Transverse colon (tissue), 4 donors: ENCODE data around the gene LRSAM1. TPM values are rescaled to one million over a fixed set of nuclear protein-coding genes. Genes with fewer than 3 reads are reported as not detected.

Source experiments
- DNase-seq: peaks from one replicate; pipeline ENCODE4 v3.0.0-alpha.2; 2019
- H3K27ac ChIP-seq, 4 donors: fragments of 200-600 bp; sonication (generic); 2 replicates each; pipeline ENCODE4 v1.5.1; 2016 to 2018; ENCODE audit warnings: inconsistent platforms in 4 of 4
- H3K27me3 ChIP-seq: fragments of 200-600 bp; sonication (generic); 2 replicates; pipeline ENCODE4 v1.5.1; 2017; ENCODE audit warnings: inconsistent platforms
- H3K36me3 ChIP-seq, 4 donors: fragments of 200-600 bp; sonication (generic); 2 replicates each; pipeline ENCODE4 v1.5.1; 2017 to 2019; ENCODE audit warnings: inconsistent platforms in 4 of 4
- H3K4me1 ChIP-seq, 4 donors: fragments of 200-600 bp; sonication (generic); 2 replicates each; pipeline ENCODE4 v1.5.1; 2017 to 2020; ENCODE audit warnings: inconsistent platforms in 4 of 4
- H3K4me3 ChIP-seq, 4 donors: fragments of 200-600 bp; sonication (generic); 1 replicate in 1 of 4; 2 replicates in 3 of 4; pipeline versions ENCODE4 v1.5.1 to v1.6.1; 2017 to 2019; ENCODE audit warnings: inconsistent platforms in 4 of 4
- H3K9me3 ChIP-seq, 2 donors: fragments of 200-600 bp; sonication (generic); 2 replicates each; pipeline ENCODE4 v1.5.1; 2017 to 2019; ENCODE audit warnings: inconsistent platforms in 2 of 2
- EP300 ChIP-seq: sonication (generic); formaldehyde crosslinking; IDR thresholded peaks from one replicate; pipeline ENCODE4 v1.6.1; 2017; ENCODE audit warnings: antibody characterized with exemption, low read depth
- POLR2A ChIP-seq: fragments of 450-650 bp; IDR thresholded peaks from one replicate; pipeline ENCODE4 v1.6.1; 2016; ENCODE audit warnings: antibody characterized with exemption, mild to moderate bottlenecking, moderate library complexity
- POLR2AphosphoS5 ChIP-seq, 3 donors: sonication (generic); formaldehyde crosslinking; IDR thresholded peaks; one replicate each; pipeline ENCODE4 v1.6.1; 2016; ENCODE audit warnings: antibody characterized with exemption in 3 of 3
- WGBS, 2 donors: methylation state at CpG; one replicate each; pipeline ENCODE4 v1.1.5; 2018; ENCODE audit warnings: low coverage in 1 of 2; 5-methylcytosine and 5-hydroxymethylcytosine counted together
- in situ Hi-C, 4 donors: fragments of 200-750 bp; cut with MboI; loops; one replicate each; pipeline versions ENCODE4 v1.15.0 to v1.15.1; 2017; ENCODE audit warnings: low sequenced_read_pairs in 3 of 4, low pct_ligation_motif_present in 1 of 4, low pct_unique_long_range_greater_than_20kb in 1 of 4
- intact Hi-C: fragments of 100-400 bp; cut with DNase I; formaldehyde crosslinking; loops from one replicate; pipeline ENCODE4 v1.15.1; 2023; ENCODE audit warnings: low total_unique reads
- total RNA-seq, 4 donors: library from RNA; depleted of rRNA; stranded (reverse); fragments of >200 nt; gene quantifications; one replicate each; pipeline ENCODE4 v1.1.0, GENCODE V29; 2016
- TF ChIP-seq, protein P1 (sequence below), 5 experiments: fragments of 200-600 bp in 3 of 5; fragments of 450-650 bp in 2 of 5; sonication (generic) in 3 of 5; IDR thresholded peaks; 1 replicate in 2 of 5; 2 replicates in 3 of 5; pipeline ENCODE4 v1.5.1; 2016 to 2017; ENCODE audit warnings: antibody characterized with exemption in 5 of 5, inconsistent platforms in 3 of 5, mild to moderate bottlenecking in 2 of 5, moderate library complexity in 1 of 5

Gene LRSAM1
- total RNA-seq, 4 donors from 2014 or later: 16.2 to 39.2 (median 26.2) TPM

DNA sequence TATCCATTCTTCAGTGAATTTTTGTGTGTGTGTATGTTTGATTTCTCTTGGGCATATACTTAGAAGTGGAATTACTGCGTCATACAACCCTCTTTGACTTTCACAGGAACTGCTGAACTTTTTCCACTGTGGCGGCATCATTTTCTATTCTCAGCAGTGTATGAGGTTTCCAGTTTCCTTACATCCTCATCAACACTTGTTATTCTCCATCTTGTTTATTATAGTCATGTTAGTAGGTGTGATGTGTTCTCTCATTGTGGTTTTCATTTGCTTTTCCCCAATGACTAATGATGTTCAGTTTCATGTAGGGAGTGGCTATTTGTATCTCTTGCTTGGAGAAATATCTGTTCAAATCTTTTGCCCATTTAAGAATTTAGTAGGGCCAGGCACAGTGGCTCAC is 24.6 kb upstream of the LRSAM1 start:
- no peak for TF ChIP-seq POLR2AphosphoS5 (IDR thresholded peaks at IDR 0.05)
- TF ChIP-seq EP300: no peak
- TF ChIP-seq, protein P1, sequence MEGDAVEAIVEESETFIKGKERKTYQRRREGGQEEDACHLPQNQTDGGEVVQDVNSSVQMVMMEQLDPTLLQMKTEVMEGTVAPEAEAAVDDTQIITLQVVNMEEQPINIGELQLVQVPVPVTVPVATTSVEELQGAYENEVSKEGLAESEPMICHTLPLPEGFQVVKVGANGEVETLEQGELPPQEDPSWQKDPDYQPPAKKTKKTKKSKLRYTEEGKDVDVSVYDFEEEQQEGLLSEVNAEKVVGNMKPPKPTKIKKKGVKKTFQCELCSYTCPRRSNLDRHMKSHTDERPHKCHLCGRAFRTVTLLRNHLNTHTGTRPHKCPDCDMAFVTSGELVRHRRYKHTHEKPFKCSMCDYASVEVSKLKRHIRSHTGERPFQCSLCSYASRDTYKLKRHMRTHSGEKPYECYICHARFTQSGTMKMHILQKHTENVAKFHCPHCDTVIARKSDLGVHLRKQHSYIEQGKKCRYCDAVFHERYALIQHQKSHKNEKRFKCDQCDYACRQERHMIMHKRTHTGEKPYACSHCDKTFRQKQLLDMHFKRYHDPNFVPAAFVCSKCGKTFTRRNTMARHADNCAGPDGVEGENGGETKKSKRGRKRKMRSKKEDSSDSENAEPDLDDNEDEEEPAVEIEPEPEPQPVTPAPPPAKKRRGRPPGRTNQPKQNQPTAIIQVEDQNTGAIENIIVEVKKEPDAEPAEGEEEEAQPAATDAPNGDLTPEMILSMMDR (IDR thresholded peaks at IDR 0.05): no peak
- TF ChIP-seq POLR2A: no peak
- intact Hi-C loops: no loop called here
- Histone ChIP-seq H3K4me3 (no peak overlapping the region), H3K9me3 (no peaks in the 10 kb centered on the region), H3K36me3 (peaks cover 0 to 24% (median 9%) of the 10 kb centered on the region in 4 donors), H3K27ac (no peak overlapping the region), H3K27me3 (no peaks in the 10 kb centered on the region), H3K4me1 (peaks cover 23 to 32% (median 28%) of the 10 kb centered on the region in 4 donors)
- in situ Hi-C loops: no loop called here
- WGBS, 2 donors: 84 to 90% methylated on average over 2 of the region's 2 CpGs
- no peak for DNase-seq

GRCh38 chr9:127428348-127428747 is 23.0 kb upstream of the LRSAM1 start:
- TF ChIP-seq POLR2A: no peak
- TF ChIP-seq POLR2AphosphoS5 (IDR thresholded peaks at IDR 0.05): no peak
- TF ChIP-seq, protein P1 (IDR thresholded peaks at IDR 0.05): no peak
- no peak for TF ChIP-seq EP300
- H3K4me3 ChIP-seq: no peak overlapping the region
- peaks cover 9 to 16% (median 14%) of the 10 kb centered on the region in 4 donors for H3K4me1 ChIP-seq
- DNase-seq: no peak
- H3K27ac ChIP-seq: no peak overlapping the region
- in situ Hi-C loops: no loop called here
- H3K27me3 ChIP-seq: no peaks in the 10 kb centered on the region
- no peaks in the 10 kb centered on the region for H3K9me3 ChIP-seq
- 93 to 100% methylated on average over 2 to 3 of the region's 3 CpGs for WGBS, 2 donors
- peaks cover 0 to 28% (median 10%) of the 10 kb centered on the region in 4 donors for H3K36me3 ChIP-seq
- intact Hi-C loops: no loop called here

- H3K4me3 ChIP-seq: no peak overlapping the region
- no peak for DNase-seq
- no peaks in the 10 kb centered on the region for H3K9me3 ChIP-seq
- intact Hi-C loops (no loop called here), in situ Hi-C loops (no loop called here)
- TF ChIP-seq EP300 (no peak), POLR2A (no peak), POLR2AphosphoS5 (IDR thresholded peaks at IDR 0.05) (no peak)
- TF ChIP-seq, protein P1 (IDR thresholded peaks at IDR 0.05): no peak
- 93 to 96% methylated on average over 8 of the region's 8 CpGs for WGBS, 2 donors
- H3K27me3 ChIP-seq: no peaks in the 10 kb centered on the region
- H3K4me1 ChIP-seq: peaks cover 4 to 7% (median 4%) of the 10 kb centered on the region in 4 donors
- peaks cover 0 to 43% (median 19%) of the 10 kb centered on the region in 4 donors for H3K36me3 ChIP-seq
- no peak overlapping the region for H3K27ac ChIP-seq
Observed at GRCh38 chr9:127430415-127430814, 20.9 kb upstream of the LRSAM1 start.

DNA sequence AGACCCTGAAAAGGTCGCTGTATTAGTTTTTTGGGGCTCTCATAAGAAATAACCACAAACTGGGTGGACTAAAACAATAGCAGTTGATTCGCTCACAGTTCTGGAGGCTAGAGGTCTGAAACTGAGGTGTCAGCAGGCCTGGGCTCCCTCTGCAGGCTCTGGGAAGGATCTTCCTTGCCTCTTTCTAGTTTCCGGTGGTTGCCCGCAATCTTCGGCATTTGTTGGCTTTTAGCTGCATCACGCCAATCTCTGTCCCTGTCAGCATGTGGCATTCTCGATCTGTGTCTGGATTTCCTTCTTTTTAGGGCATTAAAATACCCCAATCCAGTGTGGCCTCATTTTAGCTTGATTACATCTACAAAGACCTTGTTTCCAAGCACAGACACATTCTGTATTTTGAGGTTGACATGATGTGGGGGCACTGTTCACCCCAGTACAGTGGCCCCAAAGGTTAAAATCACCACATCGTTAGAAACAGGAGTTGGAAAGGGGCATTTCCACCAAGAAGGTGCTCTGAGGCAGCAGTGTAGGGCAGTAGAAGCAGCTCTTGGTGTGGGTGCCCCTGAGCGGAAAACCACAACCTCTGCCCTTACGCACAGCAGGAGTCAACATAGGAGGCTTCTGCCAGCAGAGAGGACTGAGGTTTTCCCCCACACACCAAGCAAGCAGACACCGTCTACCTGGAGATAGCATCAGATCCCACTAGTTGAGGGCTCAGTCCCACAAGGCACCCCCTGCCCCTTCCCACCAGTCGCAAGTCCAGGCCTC is 13.6 kb upstream of the LRSAM1 start:
- in situ Hi-C loops: no loop called here
- no peaks in the 10 kb centered on the region for H3K9me3 ChIP-seq
- TF ChIP-seq POLR2AphosphoS5 (IDR thresholded peaks at IDR 0.05): no peak
- H3K36me3 ChIP-seq: peaks cover 0 to 52% (median 20%) of the 10 kb centered on the region in 4 donors
- H3K4me3 ChIP-seq: no peak overlapping the region
- intact Hi-C loops: no loop called here
- no peaks in the 10 kb centered on the region for H3K4me1 ChIP-seq
- no peaks in the 10 kb centered on the region for H3K27me3 ChIP-seq
- 87 to 100% methylated on average over 1 to 12 of the region's 12 CpGs for WGBS, 2 donors
- no peak overlapping the region for H3K27ac ChIP-seq
- no peak for DNase-seq
